DOHH2 (cell line): ENCODE results near the gene FBXW7.

Experiments used
- CTCF ChIP-seq: fragments of 200-600 bp; sonication (generic); IDR thresholded peaks from one replicate; pipeline ENCODE4 v1.5.1; 2014; ENCODE audit warnings: antibody characterized with exemption, mild to moderate bottlenecking, low read depth, low read length; ENCODE audit not compliant: poor library complexity, severe bottlenecking
- EZH2phosphoT487 ChIP-seq: fragments of 200-600 bp; sonication (generic); IDR thresholded peaks from 2 replicates; pipeline ENCODE4 v1.6.1; 2017; ENCODE audit warnings: borderline replicate concordance, mild to moderate bottlenecking, antibody characterized with exemption, low read length, moderate library complexity, mixed read lengths

DNA sequence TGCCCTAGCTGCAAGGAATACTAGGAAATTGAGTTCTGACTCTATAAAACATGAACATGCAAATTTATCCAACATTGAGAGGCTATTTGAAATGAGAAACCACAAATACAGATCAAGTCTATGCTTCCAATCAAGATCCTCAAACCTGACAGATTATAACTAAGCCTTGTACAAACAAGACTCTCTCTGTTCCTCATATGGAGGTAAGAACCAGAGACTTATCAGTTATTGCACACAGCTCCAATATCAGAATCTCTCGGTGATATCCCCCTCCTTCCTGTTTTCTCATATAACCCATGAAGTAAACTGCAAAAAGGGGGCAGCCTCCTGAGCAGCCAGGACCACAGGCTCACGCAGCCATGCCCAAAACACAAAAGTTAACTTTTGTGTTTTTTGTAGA, 36.5 kb downstream of the FBXW7 start:
- TF ChIP-seq CTCF, result no peak
- no peak for TF ChIP-seq EZH2phosphoT487
